Measurements from ENCODE around the gene ADAMTS2.

Gene ADAMTS2

GRCh38 chr5:179232091-179232735 lies 113.0 kb downstream of the ADAMTS2 start:
- DNase-seq (ENCODE audit: low read depth in 2 of 2), result no peak

GRCh38 chr5:179231309-179231708 lies 114.0 kb downstream of the ADAMTS2 start:
- no peak for DNase-seq (ENCODE audit: low read depth in 2 of 2)

DNA sequence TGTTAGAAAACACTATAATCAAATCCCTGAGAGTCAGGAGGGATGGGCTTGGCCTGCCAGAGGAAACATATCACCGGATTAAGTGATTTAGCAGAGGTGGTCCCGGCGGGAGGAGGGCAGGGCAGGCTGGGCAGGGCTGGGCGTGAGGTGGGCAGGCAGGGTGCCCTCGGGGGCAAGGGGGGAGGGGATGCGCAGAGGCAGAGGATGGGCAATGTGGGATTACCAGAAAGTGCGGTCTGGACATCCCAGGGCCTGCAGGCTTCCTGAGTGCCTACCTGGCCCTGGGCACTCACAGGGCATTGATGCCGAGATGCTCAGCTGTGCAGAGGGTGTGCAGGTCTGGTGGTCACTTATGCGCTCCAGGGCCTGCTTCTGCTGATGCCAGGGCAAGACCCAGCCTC lies 115.2 kb downstream of the ADAMTS2 start:
- no peak for DNase-seq (ENCODE audit: low read depth in 2 of 2)

- DNase-seq (ENCODE audit: low read depth in 2 of 2), result no peak
Observed at GRCh38 chr5:179229331-179229831, 115.9 kb downstream of the ADAMTS2 start.

GRCh38 chr5:179228341-179229121 lies 116.7 kb downstream of the ADAMTS2 start:
- no peak for DNase-seq (ENCODE audit: low read depth in 2 of 2)

DNA sequence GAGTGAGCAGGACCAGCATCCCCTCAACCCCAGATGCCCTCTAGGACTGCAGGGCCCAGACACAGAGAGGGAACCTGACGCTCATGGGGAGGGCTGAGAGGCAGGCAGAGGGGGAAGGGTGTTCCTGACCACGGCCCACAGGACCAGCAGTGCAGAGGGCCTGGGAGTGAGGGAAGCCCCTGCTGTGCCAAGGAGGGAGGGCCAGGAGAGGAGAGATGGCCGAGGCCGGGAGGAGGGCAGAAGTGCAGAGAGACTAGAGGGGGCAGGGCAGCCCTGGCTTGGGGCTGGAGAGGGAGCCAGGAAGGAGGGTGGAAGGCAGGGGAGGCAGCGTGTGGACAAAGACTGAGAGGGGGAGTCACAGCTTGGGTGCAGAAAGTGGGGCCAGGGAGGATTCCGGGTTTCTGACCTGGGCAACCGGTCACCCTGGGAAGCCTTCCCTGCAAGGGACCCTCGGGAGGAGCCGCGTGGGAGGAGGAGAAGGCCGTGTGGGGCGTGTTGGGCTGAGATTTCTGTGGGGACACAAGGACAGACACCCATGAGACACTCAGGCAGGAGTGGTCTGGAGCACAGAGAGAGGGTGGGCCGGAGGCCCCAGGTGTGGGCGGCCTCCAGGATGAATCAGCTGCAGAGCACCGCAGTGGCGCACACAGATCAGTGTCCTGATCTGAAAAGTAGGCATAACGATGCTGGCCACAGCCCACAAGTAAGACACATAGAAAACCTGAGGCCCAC lies 117.5 kb downstream of the ADAMTS2 start:
- no peak for DNase-seq (ENCODE audit: low read depth in 2 of 2)

- no peak for DNase-seq (ENCODE audit: low read depth in 2 of 2)
Observed at GRCh38 chr5:179227229-179227579, 118.1 kb downstream of the ADAMTS2 start.

GRCh38 chr5:179226696-179227095 lies 118.6 kb downstream of the ADAMTS2 start:
- DNase-seq (ENCODE audit: low read depth in 2 of 2), result no peak

DNA sequence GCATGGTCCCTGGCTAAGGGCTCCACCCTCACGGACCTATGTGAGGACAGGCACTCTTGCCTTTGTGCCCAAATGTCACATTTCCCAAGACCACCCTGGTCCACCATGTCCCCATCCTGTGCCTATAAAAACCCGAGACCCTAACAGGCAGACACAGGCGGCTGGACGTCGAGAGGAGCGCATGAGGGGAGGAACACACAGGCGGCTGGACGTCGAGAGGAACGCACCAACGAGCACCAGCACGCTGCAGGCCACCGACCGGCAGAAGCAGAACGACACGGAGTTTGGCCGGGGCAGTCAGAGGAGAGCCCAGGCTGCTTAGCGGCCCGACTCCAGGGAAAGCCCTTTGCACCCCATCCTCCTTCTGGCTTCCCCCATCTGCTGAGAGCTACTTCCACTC lies 119.9 kb downstream of the ADAMTS2 start:
- no peak for DNase-seq (ENCODE audit: low read depth in 2 of 2)

DNA sequence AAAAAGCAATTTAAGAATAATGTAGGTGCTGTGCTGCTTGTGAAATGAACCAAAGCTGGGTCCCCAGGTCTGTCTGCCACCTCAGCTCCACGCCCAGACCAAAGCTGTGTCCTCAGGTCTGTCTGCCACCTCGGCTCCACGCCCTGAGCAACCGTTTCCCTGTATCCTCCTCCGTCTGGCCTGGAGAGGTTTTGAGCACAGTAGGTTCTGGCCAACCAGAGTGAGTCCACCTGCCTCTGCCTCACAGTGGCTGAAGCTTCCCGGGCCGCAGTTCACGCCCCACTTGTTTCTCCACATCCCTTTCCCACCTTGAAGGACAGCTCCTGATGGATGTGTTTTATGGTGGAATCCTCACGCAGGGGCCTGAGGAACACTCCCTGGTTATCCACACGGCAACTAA lies 120.5 kb downstream of the ADAMTS2 start:
- no peak for DNase-seq (ENCODE audit: low read depth in 2 of 2)

DNA sequence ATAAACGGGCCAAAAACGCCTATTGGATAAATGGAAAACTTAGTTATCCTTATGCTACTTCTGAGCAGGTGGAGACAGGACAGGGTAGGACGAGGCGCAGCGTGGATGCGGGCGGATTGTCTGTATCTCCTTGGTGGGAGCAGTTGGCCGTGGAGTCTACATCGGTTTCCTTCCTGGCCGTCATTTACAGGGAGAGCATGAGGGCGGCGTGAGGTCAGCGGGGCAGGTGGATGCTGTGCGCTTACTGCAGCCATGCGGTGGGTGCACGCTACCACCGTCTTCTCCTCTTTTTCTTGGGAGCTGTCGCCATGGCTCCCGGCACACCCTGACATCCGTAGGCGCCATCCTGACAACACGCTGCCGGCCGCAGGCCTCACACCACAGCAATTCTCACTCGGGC lies 121.3 kb downstream of the ADAMTS2 start:
- DNase-seq (ENCODE audit: low read depth in 2 of 2), result no peak

DNA sequence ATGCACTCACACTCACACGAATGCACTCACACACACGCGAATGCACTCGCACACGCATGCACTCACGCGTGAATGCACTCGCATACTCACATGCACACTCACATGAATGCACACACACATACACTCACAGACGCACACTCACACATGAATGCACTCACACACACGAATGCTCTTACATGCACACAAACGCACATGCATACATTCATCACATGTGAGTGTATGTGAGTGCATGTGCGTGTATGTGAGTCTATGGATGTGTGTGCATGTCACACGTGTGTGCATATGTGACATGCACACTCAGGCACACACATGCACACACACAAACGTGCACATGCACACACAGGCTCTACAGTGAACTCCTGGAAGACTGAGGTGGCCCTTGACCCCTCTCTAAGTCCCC lies 121.7 kb downstream of the ADAMTS2 start:
- DNase-seq (ENCODE audit: low read depth in 2 of 2), result no peak

DNA sequence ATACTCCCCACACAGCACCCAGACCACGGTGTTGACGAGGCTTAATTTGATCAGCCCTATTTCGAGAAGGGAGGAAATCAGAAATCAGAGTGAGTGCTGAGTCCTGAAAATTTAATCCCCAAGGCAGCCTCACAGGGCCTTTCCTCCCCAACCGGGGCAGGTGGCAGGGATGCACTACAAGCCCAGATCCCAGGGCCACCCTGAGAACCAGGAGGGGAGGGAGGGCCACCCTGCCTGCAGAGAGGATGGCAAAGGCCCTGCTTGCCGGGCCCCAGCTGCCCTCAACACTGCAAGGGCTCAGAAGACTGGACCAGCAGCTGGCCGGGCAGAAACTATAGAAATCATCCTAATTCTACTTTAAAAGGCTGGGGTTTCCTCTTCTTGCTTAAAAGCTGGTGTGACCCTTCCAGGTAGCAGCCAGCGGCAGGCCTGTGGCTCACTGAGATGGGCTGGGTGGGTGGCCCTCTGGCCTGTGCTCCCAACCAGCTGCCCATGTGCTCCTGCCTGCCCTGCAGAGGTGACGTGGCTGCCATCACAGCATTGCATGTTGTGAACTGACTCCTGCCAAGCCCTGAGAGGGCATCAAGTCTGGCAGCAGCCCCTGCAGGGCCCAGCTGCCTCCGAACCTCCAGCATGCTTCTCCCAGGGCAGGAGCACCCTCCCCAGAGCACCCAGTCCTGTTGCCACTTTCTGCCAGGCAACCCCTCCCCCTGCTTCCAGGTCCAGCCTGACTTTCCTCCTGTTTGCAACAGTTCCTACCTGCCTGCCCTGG lies 122.8 kb downstream of the ADAMTS2 start:
- no peak for DNase-seq (ENCODE audit: low read depth in 2 of 2)

GRCh38 chr5:179221877-179222220 lies 123.4 kb downstream of the ADAMTS2 start:
- DNase-seq (ENCODE audit: low read depth in 2 of 2), result no peak

GRCh38 chr5:179221196-179221876 lies 123.9 kb downstream of the ADAMTS2 start:
- no peak for DNase-seq (ENCODE audit: low read depth in 2 of 2)

DNA sequence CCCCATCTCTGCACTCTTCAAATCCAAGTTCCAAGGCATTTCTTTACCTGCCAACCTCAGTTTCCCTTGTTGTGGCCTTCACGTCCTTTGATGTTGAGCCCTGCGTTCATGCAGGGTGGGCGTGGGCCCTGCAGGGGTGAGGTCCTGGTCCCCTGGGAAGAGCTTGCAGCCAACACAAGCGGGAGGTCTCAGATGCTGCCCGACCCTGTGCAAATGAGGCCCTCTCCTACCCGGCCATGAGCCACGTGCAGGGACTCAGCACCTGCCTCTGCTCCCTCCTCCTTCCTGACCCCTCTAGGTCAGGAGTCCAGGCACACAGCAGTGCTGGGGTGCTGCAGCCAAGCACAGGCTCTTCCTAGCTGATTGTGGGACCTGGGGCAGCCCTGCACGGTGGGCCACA lies 124.5 kb downstream of the ADAMTS2 start:
- DNase-seq (ENCODE audit: low read depth in 2 of 2), result no peak

GRCh38 chr5:179219661-179220620 lies 125.3 kb downstream of the ADAMTS2 start:
- DNase-seq (ENCODE audit: low read depth in 2 of 2), result no peak

DNA sequence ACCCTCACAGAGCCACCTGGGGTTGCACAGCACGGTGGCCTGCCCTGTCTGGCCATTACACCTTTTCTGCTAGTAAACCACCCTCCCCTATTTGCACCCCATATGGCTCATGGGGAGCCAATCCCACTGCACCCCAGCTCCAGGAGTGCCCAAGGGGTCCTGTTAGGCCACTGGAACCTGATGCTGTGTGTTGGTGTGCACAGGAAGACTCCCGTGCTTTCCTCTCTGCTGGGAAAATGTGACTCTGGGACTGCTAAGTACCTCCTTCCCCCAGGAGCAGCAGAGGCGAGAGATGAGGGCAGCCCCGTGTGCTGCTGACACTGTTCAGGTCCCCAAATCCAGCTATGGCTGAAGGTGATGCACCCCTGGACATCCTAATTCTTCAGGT lies 126.3 kb downstream of the ADAMTS2 start:
- no peak for DNase-seq (ENCODE audit: low read depth in 2 of 2)

DNA sequence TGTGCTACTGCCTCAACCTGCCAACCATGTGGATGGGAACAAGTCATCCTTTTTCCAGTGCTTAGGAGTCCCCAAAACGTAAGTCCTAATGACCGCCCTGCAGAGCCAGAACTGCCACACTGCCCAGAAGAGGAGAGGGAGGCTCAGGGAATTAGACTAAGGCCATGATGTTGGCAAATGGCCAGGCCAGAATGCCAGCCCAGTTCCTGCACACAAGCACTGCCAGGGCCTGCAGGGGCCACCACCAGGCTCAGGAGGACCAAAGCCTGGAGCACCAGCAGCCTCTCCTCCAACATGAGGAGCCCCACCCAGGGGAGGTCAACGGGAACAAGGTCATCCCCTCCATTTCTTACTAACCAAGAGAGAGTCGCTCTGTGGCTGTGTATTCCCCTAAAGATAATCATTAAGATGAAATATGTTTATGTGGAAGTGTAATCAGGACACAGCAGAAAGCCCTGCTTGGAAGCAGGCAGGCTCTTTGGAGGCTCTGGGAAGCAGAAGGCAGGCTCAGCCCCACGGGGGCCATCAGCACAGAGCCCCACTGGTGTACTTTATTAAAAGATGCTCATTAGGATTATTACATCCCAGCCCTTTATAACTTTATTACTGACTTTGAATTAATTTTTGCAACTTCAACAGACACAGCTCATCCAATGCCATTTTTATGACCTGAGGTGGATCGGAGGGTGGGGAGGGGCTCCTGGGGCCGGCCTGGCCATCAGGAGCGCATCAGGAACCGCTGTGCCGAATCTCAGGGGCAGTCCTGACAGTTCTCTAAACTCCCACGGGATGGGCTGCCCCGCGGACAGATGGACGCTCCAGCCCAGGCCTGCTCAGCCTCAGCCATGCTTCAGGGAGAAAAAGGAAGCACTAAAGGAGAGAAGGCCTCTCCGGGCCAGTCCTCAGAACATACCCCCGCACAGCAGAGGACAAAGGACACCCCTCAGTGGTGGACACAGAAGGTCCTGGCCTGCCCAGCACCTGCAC lies 127.0 kb downstream of the ADAMTS2 start:
- no peak for DNase-seq (ENCODE audit: low read depth in 2 of 2)
